HEK293 (cell line): Measurements from ENCODE around the gene SPATA25.
A peak's percentile ranks its signal among the peaks of the same experiment; 100 is the strongest.

Experiments used
- CTCF ChIA-PET: fragments of 350-600 bp; formaldehyde crosslinking; extraction: SDS; loops from one replicate; lab custom pipeline; 2021; ENCODE audit warnings: antibody characterized with exemption; lab: Yijun Ruan, JAX
- POLR2A ChIA-PET: fragments of 300-600 bp; formaldehyde crosslinking; extraction: SDS; loops from one replicate; lab custom pipeline; 2020; ENCODE audit warnings: antibody characterized with exemption, inconsistent platforms; lab: Yijun Ruan, JAX
- H3K27ac ChIP-seq: fragments of 200-500 bp; sonication (Bioruptor generic); 2 replicates; pipeline ENCODE4 v1.5.1; 2014; ENCODE audit warnings: low read depth, low read length, control low read depth, inconsistent platforms; ENCODE audit errors: extremely low read depth
- H3K36me3 ChIP-seq, 2 experiments: fragments of 200-500 bp in 1 of 2; sonication (Bioruptor generic) in 1 of 2; 1 replicate in 1 of 2; 2 replicates in 1 of 2; pipeline ENCODE4 v1.5.1; 2014 to 2017; ENCODE audit warnings: inconsistent platforms in 2 of 2, low read length in 2 of 2; ENCODE audit not compliant: control insufficient read depth in 2 of 2, insufficient read depth in 1 of 2
- H3K4me1 ChIP-seq: fragments of 200-500 bp; sonication (Bioruptor generic); 2 replicates; pipeline ENCODE4 v1.5.1; 2014; ENCODE audit warnings: mild to moderate bottlenecking, low read length, inconsistent platforms; ENCODE audit not compliant: control insufficient read depth, insufficient read depth
- H3K4me3 ChIP-seq: 2 replicates; pipeline ENCODE4 v1.5.1; 2011; ENCODE audit warnings: low read depth, mild to moderate bottlenecking, control low read depth, low read length, moderate library complexity
- H3K9me3 ChIP-seq: fragments of 200-500 bp; sonication (Bioruptor generic); 2 replicates; pipeline ENCODE4 v1.5.1; 2014; ENCODE audit warnings: low read depth, low read length, inconsistent platforms; ENCODE audit not compliant: control insufficient read depth, insufficient read depth
- PRDM4 ChIP-seq: fragments of 450-650 bp; formaldehyde crosslinking; IDR thresholded peaks from 2 replicates; pipeline ENCODE4 v1.5.1; 2017; ENCODE audit warnings: missing biosample characterization, missing genetic modification characterization
- SCRT2 ChIP-seq: fragments of 450-650 bp; formaldehyde crosslinking; IDR thresholded peaks from 2 replicates; pipeline ENCODE4 v1.5.1; 2016; ENCODE audit warnings: missing biosample characterization, missing genetic modification characterization
- SP2 ChIP-seq: fragments of 450-650 bp; formaldehyde crosslinking; IDR thresholded peaks from 2 replicates; pipeline ENCODE4 v1.5.1; 2016; ENCODE audit warnings: missing biosample characterization, missing genetic modification characterization
- ZBTB11 ChIP-seq: fragments of 450-650 bp; formaldehyde crosslinking; conservative IDR thresholded peaks from 2 replicates; pipeline ENCODE4 v1.5.1; 2016; ENCODE audit warnings: low read depth, missing biosample characterization, missing genetic modification characterization
- ZFP69B ChIP-seq: fragments of 450-650 bp; formaldehyde crosslinking; IDR thresholded peaks from 2 replicates; pipeline ENCODE4 v1.5.1; 2016; ENCODE audit warnings: missing biosample characterization, missing genetic modification characterization
- ZIC2 ChIP-seq: fragments of 450-650 bp; formaldehyde crosslinking; IDR thresholded peaks from 2 replicates; pipeline ENCODE4 v1.5.1; 2016; ENCODE audit warnings: missing biosample characterization, missing genetic modification characterization
- ZNF146 ChIP-seq: fragments of 450-650 bp; formaldehyde crosslinking; IDR thresholded peaks from 2 replicates; pipeline ENCODE4 v1.5.1; 2016; ENCODE audit warnings: missing biosample characterization, missing genetic modification characterization
- ZNF155 ChIP-seq: fragments of 450-650 bp; formaldehyde crosslinking; IDR thresholded peaks from 2 replicates; pipeline ENCODE4 v1.5.1; 2016; ENCODE audit warnings: missing biosample characterization, missing genetic modification characterization
- ZNF274 ChIP-seq, 2 experiments: fragments of 200-500 bp in 1 of 2; fragments of 450-650 bp in 1 of 2; sonication (Bioruptor generic) in 1 of 2; formaldehyde crosslinking in 1 of 2; IDR thresholded peaks; 2 replicates each; pipeline versions ENCODE4 v1.5.1 to v1.6.1; 2014 to 2016; ENCODE audit warnings: borderline replicate concordance in 1 of 2, inconsistent platforms in 1 of 2, low read length in 1 of 2, missing biosample characterization in 1 of 2, missing genetic modification characterization in 1 of 2
- ZNF335 ChIP-seq: fragments of 450-650 bp; formaldehyde crosslinking; conservative IDR thresholded peaks from 2 replicates; pipeline ENCODE4 v1.5.1; 2016; ENCODE audit warnings: missing biosample characterization, missing genetic modification characterization
- ZNF510 ChIP-seq: fragments of 450-650 bp; formaldehyde crosslinking; IDR thresholded peaks from 2 replicates; pipeline ENCODE4 v1.5.1; 2018; ENCODE audit warnings: mild to moderate bottlenecking, missing genetic modification characterization, missing biosample characterization; ENCODE audit not compliant: insufficient replicate concordance
- ZNF518A ChIP-seq: fragments of 450-650 bp; formaldehyde crosslinking; conservative IDR thresholded peaks from 2 replicates; pipeline ENCODE4 v1.5.1; 2016; ENCODE audit warnings: low read depth, missing biosample characterization, missing genetic modification characterization
- ZNF544 ChIP-seq: fragments of 450-650 bp; formaldehyde crosslinking; IDR thresholded peaks from 2 replicates; pipeline ENCODE4 v1.5.0; 2017; ENCODE audit warnings: missing biosample characterization, missing genetic modification characterization
- ZNF555 ChIP-seq: fragments of 450-650 bp; formaldehyde crosslinking; conservative IDR thresholded peaks from 2 replicates; pipeline ENCODE4 v1.5.1; 2017; ENCODE audit warnings: missing biosample characterization, mild to moderate bottlenecking, missing genetic modification characterization, inconsistent platforms
- ZNF580 ChIP-seq: fragments of 450-650 bp; formaldehyde crosslinking; IDR thresholded peaks from 2 replicates; pipeline ENCODE4 v1.5.1; 2016; ENCODE audit warnings: missing biosample characterization, missing genetic modification characterization
- ZNF600 ChIP-seq: fragments of 450-650 bp; formaldehyde crosslinking; IDR thresholded peaks from 2 replicates; pipeline ENCODE4 v1.5.1; 2016; ENCODE audit warnings: missing biosample characterization, missing genetic modification characterization
- ZNF624 ChIP-seq: fragments of 450-650 bp; formaldehyde crosslinking; IDR thresholded peaks from 2 replicates; pipeline ENCODE4 v1.5.1; 2017; ENCODE audit warnings: missing biosample characterization, missing genetic modification characterization
- ZNF707 ChIP-seq: fragments of 450-650 bp; formaldehyde crosslinking; IDR thresholded peaks from 2 replicates; pipeline ENCODE4 v1.5.1; 2016; ENCODE audit warnings: missing biosample characterization, missing genetic modification characterization
- ZNF768 ChIP-seq: fragments of 450-650 bp; formaldehyde crosslinking; IDR thresholded peaks from 2 replicates; pipeline ENCODE4 v1.5.1; 2018; ENCODE audit warnings: missing biosample characterization, mild to moderate bottlenecking, missing genetic modification characterization
- ZSCAN16 ChIP-seq: fragments of 450-650 bp; formaldehyde crosslinking; IDR thresholded peaks from 2 replicates; pipeline ENCODE4 v1.5.1; 2016; ENCODE audit warnings: missing biosample characterization, missing genetic modification characterization

SPATA25 gene

GRCh38 chr20:45883100-45883469, 4.3 kb downstream of the SPATA25 start:
- no peaks in the 10 kb centered on the region for H3K4me1 ChIP-seq
- H3K36me3 ChIP-seq = peaks cover 0 to 51% of the 10 kb centered on the region in 2 experiments; a peak in 2 of 3 replicates
- no peaks in the 10 kb centered on the region for H3K9me3 ChIP-seq
- H3K27ac ChIP-seq = no peak overlapping the region
- CTCF ChIA-PET = interaction anchor here (0.6 to 3.0 kb wide), 3 partner anchors 51 to 86 kb away, joined by 3 to 16 read pairs (median 4); no protein-coding TSS in a partner anchor
- H3K4me3 ChIP-seq = no peak overlapping the region
- POLR2A ChIA-PET = interaction anchor here (0.6 to 3.2 kb wide), 3 partner anchors 28 to 59 kb away, joined by 3 to 26 read pairs (median 4); partner anchors contain the start of gene PCIF1
- TF ChIP-seq ZNF146 (tag by site-specific recombination) (no peak), ZIC2 (tag by site-specific recombination) (peak; percentile 59), SCRT2 (tag by site-specific recombination) (no peak), ZBTB11 (no peak), ZSCAN16 (tag by site-specific recombination) (no peak), ZNF544 (tag by site-specific recombination) (no peak), ZNF335 (tag by site-specific recombination) (no peak), ZNF600 (tag by site-specific recombination) (peak; percentile 54; the same call in 1 of the 2 replicates), ZNF580 (tag by site-specific recombination) (no peak), ZFP69B (tag by site-specific recombination) (no peak), ZNF707 (tag by site-specific recombination) (no peak), ZNF768 (tag by site-specific recombination) (no peak)

- Histone ChIP-seq H3K9me3 (no peaks in the 10 kb centered on the region), H3K4me1 (no peaks in the 10 kb centered on the region), H3K4me3 (no peak overlapping the region), H3K27ac (no peak overlapping the region), H3K36me3 (peaks cover 0 to 54% of the 10 kb centered on the region in 2 experiments; a peak in 2 of 3 replicates)
- ChIA-PET CTCF (interaction anchor here (0.6 to 3.0 kb wide), 4 partner anchors 25 to 87 kb away, joined by 3 to 16 read pairs (median 4); partner anchors contain the start of genes ACOT8 and ZSWIM3), POLR2A (interaction anchor here (0.6 to 3.2 kb wide), 4 partner anchors 25 to 59 kb away, joined by 3 to 26 read pairs (median 12); partner anchors contain the start of genes ACOT8, PCIF1 and ZSWIM3)
- no peak for TF ChIP-seq ZNF510 (tag by site-specific recombination)
- no peak for TF ChIP-seq ZNF518A
- no peak for TF ChIP-seq ZNF624 (tag by site-specific recombination)
- no peak for TF ChIP-seq ZNF768 (tag by site-specific recombination)
- no peak for TF ChIP-seq PRDM4 (tag by site-specific recombination)
- no peak for TF ChIP-seq ZNF155 (tag by site-specific recombination)
- no peak for TF ChIP-seq ZNF555 (tag by site-specific recombination)
- no peak for TF ChIP-seq SP2 (tag by site-specific recombination)
- no peak for TF ChIP-seq ZNF274 (IDR thresholded peaks at IDR 0.05; ENCODE audit: low read length)
- no peak for TF ChIP-seq ZNF274 (tag by site-specific recombination; IDR thresholded peaks at IDR 0.05; ENCODE audit: borderline replicate concordance)
Observed at GRCh38 chr20:45882469-45883099, 4.8 kb downstream of the SPATA25 start.
